Stimulated activated CD8-positive, alpha-beta memory T cell treated with anti-CD3 and anti-CD28 coated beads, Interleukin-4, amount 100 ng/mL, for 48 hours (primary cell): ENCODE measurements around the gene TNFRSF4.
"Not testable (repeated sequence)": the region's sequence is repeated elsewhere in the genome, so short reads cannot be mapped to it uniquely, and the experiment has no call there.

Experiments
- DNase-seq: peaks from one replicate; pipeline ENCODE4 v3.0.0-alpha.2; 2020

Gene TNFRSF4

DNA sequence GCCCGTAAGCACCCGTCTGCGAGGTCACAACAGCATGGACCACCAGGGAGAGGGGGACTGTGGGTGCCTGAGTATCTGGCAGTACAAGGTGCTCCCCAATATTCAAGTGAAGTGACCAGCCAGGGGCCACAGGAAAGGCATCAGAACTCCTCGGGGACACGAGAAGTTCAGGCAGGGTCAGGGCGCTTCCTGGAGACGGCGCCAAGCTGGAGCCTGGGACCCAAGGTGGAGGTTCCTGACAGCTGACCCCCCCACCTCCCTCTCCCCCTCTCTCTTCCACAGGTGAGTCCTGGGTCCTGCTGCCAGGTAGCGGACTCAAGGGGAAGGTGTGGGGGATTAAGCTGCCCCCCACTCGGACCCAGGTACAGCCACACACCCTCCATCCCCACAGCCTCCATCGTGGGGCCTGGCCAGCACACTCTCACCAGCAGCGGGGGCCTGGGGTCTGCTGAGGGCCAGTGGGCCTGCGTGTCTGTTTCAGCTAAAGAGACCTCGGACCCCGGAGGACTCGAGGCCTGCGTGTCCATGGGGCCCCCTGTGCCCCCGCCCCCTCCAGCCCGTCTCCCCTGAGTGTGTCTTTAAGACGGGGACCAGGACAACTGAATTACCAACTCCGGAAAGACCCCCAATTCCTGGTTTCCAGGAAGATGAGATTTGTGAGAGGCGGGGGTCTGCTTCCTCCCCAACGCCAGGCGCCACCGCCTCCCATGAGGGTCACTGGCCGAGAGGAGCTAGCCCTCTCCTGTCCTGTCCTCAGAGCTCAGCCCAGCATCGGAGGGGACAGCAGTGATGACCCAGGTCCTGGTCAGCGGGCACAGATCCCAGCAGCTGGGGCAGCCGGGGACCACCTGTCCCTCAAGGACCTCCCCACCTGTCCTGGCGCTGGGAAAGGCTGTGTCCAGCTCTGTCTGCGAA lies 13.7 kb downstream of the TNFRSF4 start:
- DNase-seq: no peak

DNA sequence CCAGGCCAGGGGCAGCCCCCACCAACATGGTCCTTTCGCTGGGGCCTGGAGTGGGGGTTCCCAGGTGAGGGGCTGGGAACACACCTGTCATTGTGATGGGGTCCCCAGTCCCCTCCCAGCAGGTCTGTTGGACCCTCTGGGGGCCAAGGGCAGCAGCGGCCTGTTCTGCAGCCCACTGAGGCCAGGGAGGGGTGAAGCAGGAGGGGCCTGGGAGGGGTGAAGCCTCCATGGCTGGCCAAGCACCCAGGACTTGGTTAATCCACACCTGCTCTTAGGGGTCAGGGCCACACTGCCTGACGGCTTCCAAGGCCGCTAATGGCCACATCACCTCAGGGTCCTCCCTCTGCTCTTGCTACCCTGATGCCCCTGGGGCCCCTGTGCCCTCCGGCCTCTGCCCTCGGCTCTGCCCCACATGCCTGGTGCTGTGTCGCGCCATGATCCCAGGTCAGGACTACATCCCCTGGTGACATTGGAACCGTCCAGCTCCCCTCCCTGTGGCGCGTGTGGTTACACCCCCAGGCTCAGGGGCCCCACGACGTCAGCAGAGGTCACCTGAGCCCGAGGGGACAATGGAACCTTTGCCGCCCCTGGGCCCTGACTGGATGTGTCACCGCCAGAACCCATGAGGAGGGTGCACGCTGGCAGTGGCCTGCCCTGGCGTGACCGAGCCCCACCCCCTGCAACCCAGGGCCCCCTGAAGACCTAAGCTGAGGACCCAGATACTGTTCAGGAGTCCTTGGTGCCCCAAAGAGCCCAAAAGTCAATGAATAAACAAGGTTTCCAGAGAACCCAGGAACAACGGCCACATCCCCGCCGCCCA lies 14.6 kb downstream of the TNFRSF4 start:
- DNase-seq: no peak

DNA sequence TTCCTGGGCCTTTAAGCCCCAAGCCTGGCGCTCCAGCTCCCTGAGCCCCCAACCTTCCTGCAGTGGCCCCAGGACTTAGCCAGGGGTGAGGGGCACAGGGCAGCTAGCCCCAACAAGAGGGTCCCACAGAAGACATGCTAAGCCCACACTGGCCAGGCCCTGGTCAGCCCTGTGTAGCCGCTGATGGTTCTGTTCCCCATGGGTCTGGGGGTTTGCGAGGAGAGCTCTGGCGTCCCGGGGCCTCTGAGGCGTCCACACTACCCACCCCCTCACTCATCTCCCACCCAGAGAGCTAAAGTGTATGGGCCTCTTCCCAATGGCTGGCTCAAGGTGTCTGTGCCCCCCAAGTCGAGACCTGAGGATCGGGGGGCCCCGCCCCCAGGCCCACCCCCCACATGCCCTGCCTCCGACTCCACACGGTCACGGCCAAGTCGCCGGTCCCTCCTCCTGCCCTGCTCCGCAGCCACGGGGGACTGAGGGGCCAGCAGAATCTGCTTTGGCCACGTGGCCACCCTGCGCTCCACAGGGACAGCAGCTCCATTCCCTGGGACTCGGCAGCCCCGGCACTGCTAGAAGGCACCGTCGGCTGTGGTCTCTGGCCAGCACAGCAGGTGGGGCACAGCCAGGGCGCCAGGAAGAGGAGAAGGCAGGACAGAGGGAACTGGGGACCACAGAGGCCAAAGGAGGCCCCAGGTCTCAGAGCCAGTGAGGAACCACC lies 15.4 kb downstream of the TNFRSF4 start:
- DNase-seq: no peak

DNA sequence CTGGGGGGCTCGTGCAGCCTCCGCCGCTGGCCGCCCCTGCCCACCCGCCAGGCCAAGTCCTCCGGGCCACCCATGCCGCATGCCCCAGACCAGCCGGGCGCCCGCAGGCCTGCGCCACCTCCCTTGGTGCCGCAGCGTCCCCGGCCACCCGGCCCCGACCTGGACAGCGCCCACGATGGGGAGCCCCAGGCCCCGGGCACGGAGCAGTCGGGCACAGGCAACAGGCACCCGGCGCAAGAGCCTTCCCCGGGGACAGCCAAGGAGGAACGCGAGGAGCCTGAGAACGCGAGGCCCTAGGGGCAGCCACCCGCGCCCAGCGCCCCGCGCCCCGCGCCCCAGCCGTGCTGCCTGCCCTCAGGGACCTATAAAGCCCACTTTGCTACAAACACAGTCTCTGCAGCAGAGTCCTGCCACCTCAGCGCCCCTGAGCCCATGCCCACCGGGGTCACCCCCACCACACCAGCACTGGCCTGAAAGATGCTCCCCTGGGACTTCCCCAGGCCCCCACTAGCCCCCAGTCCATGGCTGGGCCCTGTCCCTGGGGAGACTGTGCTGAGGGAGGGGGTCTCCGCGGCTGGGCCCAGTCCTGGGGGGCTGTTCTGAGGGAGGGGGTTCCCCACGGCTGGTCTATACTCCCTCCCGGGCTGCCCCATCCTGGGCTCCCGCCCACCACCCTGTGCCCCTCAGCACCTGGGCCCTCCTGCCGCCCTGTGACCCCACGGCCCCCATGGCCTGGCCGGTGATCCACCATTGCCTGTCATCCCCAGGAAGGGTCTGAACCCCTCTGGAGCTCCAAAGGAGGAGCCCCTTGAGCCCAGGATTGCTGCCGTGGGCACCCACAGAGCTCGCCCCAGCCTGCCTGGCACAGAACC lies 16.2 kb downstream of the TNFRSF4 start:
- DNase-seq: no peak

DNA sequence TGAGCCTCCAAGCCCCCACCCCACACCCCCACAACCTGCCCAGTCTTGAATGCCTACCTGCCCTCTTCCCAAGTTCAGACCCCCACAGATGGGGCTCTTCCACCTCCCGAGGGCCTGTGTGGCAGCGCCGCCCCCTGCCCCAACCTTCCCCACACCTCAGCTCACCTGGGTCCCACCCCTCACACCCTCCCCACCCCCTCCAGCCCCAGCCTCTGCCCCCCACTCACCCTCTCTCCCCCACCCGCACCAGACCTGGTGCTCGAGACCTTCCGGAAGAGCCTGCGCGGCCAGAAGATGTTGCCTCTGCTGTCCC lies 16.8 kb downstream of the TNFRSF4 start:
- DNase-seq: no peak

DNA sequence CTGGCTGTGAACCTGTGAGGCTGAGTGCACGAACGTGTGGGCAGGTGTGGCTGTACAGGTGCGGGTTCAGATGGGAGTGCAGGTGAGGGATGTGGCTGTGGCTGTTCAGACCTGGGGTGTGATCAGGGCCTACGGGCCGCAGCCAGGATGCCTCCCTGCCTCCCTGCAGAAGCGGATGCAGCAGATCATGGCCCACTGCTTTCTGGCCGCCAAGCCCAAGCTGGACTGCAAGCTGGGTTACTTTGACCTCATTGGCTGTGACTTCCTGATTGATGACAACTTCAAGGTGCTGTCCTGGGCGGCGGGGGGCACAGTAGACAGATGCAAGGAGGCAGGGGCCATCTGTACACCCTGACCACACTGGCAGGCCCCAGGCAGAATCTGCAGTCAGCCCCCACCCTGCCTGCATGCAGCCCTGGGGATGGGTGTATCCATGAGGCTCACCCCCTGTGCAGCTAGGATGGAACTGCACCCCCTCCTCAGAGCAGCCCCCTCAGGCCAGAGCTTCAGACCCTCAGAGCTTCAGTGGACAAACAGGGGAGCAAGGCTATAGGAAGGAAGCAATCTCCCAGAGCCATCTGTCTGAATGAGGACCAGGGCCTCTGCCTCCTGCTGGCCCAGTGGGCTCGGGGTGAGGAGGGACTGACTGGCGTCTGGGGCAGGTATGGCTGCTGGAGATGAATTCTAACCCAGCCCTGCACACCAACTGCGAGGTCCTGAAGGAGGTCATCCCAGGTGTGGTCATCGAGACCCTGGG lies 17.3 kb downstream of the TNFRSF4 start:
- DNase-seq: no peak

DNA sequence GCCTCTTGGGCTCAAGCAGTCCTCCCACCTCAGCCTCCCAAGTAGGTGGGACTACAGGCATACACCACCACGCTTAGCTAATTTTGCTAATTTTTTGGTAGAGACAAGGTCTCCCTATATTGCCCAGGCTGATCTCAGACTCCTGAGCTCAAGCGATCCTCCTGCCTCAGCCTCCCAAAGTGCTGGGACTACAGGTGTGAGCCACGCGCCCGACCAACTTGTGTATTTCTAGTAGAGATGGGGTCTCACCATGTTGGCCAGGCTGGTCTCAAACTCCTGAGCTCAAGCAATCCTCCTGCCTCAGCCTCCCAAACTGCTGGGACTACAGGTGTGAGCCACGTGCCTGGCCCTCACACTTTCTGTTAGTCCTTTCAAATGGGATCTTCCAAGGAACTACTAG lies 18.2 kb downstream of the TNFRSF4 start:
- DNase-seq: not testable (repeated sequence)

DNA sequence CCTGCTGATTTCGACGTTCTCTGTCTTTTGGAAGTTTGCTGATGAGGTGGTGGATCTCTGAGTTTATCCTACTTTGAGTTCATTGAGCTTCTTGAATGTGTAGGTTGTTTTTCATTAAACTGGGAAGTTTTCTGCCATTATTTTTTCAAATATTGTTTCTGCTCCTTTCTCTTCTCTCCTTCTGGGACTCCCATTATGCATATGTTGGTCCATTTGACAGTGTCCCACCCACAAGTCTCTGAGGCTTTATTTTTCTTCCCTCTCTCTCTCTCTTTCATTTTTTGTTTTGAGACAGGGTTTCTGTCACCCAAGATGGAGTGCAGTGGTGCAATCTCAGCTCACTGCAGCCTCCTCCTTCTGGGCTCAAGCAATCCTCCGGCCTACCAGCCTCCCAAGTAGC lies 19.2 kb downstream of the TNFRSF4 start:
- DNase-seq: no peak

DNA sequence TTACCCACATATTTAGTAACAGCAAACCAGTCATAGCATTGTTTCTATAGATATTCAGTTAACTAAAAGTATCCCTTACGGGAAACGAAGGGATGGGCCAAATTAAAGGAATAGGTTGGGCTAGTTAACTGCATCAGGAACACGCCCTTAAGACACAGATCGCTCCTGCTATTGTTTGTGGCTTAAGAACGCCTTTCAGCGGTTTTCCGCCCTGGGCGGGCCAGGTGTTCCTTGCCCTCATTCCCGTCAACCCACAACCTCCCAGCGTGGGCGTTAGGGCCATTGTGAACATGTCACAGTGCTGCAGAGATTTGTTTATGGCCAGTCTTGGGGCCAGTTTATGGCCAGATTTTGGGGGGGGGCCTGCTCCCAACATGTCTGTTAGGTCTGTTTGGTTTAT lies 22.2 kb downstream of the TNFRSF4 start:
- no peak for DNase-seq

DNA sequence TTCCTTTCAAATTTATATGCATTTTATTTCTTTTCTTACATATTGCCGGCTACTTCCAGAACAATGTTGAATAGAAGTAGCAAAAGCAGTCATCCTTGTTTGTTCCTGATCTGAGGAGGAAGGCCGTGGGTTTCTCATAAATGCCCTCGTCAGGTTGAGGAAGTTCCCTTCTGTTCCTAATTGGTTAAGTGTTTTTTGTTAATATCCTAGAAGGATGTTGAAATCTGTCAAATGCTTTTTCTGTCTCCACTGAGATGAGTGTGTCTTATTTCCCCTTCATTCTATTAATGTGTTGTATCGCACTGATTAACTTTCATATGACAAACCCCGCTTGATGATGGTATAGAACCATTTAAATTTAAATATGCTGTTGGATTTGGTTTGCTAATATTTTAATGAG lies 24.8 kb downstream of the TNFRSF4 start:
- DNase-seq: no peak

DNA sequence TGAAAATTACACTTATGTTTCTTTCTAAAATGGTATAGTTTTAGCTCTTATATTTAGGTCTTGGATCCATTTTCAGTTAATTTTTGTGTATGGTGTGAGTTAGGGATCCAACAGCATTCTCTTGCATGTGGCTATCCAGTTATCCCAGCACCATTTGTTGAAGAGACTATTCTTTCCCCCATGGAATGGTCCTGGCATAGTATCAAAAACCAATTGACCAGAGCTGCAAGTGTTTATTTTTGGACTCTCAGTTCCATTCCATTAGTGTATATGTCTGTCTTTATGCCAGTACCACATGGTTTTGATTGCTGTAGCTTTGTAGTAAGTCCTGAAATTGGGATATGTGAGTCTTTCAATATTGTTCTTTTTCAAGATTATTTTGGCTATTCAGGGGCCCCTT lies 26.0 kb downstream of the TNFRSF4 start:
- no peak for DNase-seq

DNA sequence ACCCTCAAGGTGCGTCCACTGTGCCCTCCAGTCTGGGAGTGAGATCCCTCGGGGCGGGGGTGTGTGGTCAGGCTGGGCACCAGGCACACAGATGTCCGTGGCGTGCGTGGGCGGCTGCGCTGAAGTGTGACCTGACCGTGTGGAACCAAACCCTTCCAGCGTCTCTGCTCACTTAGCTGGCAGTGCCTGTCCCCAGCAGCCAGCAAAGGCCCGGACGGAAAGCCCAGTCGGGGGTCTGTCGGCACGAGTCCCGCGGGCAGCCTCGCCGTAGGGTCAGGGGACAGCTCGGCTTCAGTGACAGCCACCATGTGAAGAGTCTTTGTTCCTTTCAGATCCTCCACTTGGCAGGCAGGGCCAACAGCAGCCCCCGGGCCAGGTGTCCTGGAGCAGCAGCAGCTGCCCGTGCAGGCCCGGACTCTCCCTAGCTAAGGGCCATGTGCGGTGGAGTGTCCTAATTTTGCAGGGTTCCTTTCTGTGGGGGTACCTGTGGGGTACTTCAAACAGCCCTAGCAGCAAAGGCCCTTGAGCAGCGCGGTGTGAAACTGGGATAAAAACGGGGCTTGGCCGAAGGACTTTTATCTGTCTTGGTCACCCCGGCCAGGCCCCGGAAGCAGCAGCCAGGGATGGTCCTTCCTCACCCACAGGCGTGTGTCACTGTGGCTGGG lies 28.7 kb downstream of the TNFRSF4 start:
- DNase-seq: no peak

DNA sequence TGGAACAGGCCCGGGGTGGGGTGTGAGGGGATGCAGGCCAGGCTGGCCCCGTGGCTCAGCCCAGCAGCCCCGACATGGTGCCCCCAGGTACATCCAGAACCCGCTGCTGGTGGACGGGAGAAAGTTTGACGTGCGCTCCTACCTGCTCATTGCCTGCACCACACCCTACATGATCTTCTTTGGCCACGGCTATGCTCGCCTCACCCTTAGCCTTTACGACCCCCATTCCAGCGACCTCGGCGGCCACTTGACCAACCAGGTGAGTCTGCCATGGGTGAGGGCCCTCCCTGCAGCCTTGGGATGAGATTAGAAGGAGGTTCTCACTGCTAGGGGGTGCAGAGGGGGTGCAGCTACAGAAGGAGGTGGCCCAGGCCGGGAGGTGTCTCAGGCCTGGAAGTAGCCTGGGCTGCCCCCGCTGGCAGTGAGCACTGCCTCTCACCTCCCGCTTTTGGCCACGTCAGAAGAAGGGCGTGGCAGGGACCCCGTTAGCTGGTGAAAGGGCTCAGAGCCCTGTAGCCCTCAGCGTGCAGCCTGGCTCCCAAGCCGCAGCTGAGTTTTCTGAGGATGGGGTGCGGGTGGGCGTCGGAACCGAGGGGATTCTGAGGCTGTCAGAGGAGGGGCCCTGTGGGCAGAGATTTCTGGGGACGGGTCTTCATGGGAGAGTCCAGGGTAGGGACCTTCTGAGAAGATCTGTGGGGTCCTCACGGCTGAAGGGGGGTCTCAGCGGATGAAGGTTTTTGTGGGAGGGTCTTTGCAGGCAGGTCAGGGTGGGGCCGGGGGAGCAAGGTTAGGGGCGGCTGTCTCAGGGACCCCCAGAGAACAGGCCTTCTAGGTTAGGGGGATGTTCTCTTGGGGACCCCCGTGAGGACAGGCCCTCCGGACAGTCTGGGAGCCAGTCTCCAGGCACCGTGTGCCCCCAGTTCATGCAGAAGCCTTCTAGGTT lies 29.8 kb downstream of the TNFRSF4 start:
- no peak for DNase-seq

DNA sequence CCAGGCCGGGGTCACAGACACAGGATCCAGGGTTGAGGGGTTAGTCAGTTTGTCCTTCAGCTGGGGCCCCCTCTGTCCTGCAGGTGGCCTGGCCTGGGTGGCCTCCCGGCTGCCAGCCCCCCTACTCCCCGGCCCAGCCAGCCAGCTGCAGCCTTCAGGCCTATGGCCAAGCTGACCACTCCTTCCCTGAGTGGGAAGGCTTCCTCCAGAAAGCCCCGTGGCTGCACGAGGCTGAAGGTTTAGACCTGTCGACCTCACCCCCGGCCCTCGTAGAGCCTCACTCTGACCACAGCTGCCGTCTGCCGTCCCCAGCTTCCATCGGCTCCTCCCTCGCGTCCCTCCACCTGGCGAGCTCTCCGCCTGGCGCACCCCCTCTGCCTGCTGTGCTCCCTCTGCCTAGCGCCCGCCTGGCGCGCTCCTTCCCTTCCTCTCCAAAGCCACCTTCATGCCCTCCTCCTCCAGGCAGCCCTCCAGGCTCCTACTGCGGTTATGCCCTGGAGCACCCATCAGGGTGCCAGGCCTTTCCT lies 30.7 kb downstream of the TNFRSF4 start:
- no peak for DNase-seq

DNA sequence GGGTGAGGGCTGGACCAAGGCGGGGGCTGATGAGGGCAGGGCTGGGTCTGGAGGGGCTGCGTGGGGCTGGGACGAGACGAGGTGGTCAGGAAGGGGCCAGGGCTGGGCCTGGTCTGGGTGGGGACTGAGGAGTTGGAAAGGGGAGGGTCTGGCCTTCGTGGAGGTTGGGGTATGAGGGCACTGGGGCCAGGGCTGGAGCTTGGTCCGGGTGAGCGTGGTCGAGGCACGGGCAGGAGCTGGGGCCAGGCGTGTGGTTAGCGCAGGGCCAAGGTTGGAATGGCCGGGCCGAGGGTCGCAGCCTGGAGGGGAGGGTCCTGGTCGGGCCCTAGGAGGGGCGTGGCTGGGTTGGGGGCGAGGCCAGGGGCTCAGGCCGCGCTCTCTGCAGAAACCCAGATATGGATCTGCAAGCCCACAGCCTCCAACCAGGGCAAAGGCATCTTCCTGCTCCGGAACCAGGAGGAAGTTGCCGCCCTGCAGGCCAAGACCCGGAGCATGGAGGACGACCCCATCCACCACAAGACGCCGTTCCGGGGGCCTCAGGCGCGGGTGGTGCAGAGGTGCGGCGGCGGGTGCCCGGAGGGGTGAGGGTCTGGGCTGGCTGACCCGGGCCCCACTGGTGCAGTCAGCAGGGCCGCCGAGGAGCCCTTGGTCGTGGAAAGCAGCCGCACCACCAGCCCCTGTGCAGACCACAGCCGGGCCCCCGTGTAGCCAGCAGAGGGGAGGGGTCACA lies 31.3 kb downstream of the TNFRSF4 start:
- no peak for DNase-seq

DNA sequence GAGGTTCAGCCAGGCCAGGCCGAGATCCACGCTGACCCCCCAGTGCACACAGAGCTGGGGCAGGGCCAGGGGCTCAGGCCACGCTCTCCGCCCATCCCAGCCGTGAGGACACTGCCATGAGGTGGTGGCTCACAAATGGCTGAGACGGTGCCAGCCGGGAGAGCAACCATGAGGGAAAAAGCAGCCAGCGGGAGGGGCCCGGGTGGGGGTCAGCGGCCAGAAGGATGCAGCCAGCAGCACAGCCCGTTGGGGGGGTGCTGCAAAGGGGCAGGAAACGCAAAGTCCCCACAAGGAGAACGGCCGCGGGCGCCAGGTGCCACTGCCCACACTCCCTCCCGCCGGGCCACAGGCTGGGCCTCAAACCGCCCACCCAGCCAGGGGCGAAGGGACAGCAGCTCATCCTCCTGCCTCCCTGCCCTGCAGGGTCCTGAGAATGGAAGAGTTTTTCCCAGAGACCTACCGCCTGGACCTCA lies 32.0 kb downstream of the TNFRSF4 start:
- DNase-seq: no peak

DNA sequence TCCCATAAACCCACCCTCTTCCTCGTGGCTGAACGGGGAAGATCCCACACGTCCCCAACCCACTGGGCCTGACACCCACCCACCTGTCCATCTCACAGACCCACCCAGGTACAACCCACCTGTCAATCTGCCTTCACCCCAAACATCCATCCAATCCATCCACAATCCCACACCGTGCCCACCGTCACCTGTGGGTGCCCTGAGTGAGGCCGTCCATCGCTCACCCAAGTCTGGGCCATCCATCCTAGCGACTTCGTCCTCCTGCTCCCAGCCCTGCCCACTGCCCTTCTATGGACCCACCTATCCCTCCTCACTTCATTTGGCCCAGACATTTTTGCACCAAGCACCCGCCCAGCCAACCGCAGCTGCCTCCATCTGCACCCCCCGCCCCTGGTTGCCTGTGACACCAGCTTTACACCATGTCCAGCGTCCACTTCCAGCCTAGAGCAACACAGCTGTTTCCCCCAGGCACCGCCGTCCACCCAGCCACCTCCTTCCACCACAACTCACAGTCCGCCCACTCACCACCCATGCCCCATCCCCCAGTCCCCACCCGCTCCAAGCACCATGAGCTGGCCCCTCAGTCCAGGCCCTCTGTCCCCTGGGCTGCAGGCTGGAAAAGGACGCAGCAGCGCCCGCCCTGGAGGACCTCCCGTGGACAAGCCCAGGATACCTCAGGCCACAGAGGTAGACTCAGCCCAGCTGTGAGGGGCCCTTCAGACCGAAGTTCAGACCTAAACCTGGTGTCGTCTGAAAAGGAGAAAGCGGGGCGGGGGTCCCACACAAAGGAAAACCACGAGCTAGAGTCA lies 32.6 kb downstream of the TNFRSF4 start:
- no peak for DNase-seq
